Measurements from ENCODE around the gene PRSS56. TPM values are rescaled to one million over a fixed set of nuclear protein-coding genes. Genes with fewer than 3 reads are reported as not detected.

PRSS56 gene
- total and polyA plus RNA-seq, 2 of the 13 experiments (the other 11 are each of a cell fraction or from before 2014, with no cell fraction given), result not detected

DNA sequence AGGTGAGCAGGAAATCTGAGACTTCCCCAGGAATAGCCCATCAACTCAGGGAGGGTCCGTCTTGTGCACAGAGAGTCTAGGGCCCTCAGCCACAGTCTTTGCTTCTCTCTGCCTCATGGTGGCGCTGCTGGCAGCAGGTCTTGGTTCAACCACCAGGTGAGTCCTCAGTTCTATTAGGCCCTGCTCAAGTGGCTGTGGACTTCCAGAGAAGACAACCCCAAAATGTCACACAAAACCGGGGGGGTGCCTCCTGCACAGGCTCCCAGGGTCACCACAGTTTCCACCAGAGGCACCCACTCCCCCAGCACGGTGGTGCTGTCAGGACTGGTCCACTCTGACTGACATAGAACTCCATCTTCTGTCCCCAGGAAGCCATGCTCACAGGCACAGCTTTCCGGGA lies 16.9 kb downstream of the PRSS56 start (continued):
- TF ChIP-seq ZBTB7A (CRISPR knock-in tag; IDR thresholded peaks at IDR 0.05) (no peak), TOPORS (CRISPR knock-in tag; IDR thresholded peaks at IDR 0.05) (no peak), ZNF556 (CRISPR knock-in tag; IDR thresholded peaks at IDR 0.05; ENCODE audit: borderline replicate concordance) (no peak), ZNF839 (CRISPR knock-in tag; IDR thresholded peaks at IDR 0.05; ENCODE audit: borderline replicate concordance) (no peak), PAX8 (CRISPR knock-in tag; IDR thresholded peaks at IDR 0.05; ENCODE audit: borderline replicate concordance) (no peak), NCOA1 (CRISPR knock-in tag; IDR thresholded peaks at IDR 0.05) (no peak), RBM22 (optimal IDR thresholded peaks at IDR 0.05; ENCODE audit: low read length) (no peak), CREB1 (IDR thresholded peaks at IDR 0.05) (no peak), CREB1 (CRISPR knock-in tag; IDR thresholded peaks at IDR 0.05) (no peak), FOXC1 (CRISPR knock-in tag; IDR thresholded peaks at IDR 0.05; ENCODE audit: borderline replicate concordance) (0 out of 2 replicates have a peak, but pooled peaks have one; percentile 28), ZNF569 (CRISPR knock-in tag; IDR thresholded peaks at IDR 0.05; ENCODE audit: borderline replicate concordance) (no peak), MED1 (CRISPR knock-in tag; IDR thresholded peaks at IDR 0.05) (0 out of 2 replicates have a peak, but pooled peaks have one; percentile 18), ZNF557 (CRISPR knock-in tag; IDR thresholded peaks at IDR 0.05) (no peak), ZFY (CRISPR knock-in tag; IDR thresholded peaks at IDR 0.05) (0 out of 2 replicates have a peak, but pooled peaks have one; percentile 22), KLF9 (CRISPR knock-in tag; IDR thresholded peaks at IDR 0.05; ENCODE audit: low read depth) (no peak), ZFX (CRISPR knock-in tag; IDR thresholded peaks at IDR 0.05; ENCODE audit: low read depth) (peak; percentile 28; the same call in 1 of the 2 replicates), AGO2 (optimal IDR thresholded peaks at IDR 0.05; ENCODE audit: low read depth, low read length) (no peak), RAD21 (CRISPR knock-in tag; IDR thresholded peaks at IDR 0.05) (peak; percentile 32; the same call in 1 of the 2 replicates), AHR (CRISPR knock-in tag; IDR thresholded peaks at IDR 0.05) (no peak), HOXA9 (CRISPR knock-in tag; IDR thresholded peaks at IDR 0.05; ENCODE audit: borderline replicate concordance) (no peak), EZH2 (conservative IDR thresholded peaks at IDR 0.05; ENCODE audit: low read depth, low read length) (no peak)
- TF ChIP-seq, protein P1, sequence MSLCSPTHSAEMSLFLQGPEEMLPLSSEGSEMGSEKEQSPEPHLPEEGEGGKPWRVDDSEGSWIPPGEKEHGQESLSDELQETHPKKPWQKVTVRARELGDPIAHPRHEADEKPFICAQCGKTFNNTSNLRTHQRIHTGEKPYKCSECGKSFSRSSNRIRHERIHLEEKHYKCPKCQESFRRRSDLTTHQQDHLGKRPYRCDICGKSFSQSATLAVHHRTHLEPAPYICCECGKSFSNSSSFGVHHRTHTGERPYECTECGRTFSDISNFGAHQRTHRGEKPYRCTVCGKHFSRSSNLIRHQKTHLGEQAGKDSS (CRISPR knock-in tag; IDR thresholded peaks at IDR 0.05; ENCODE audit: borderline replicate concordance, low read depth), result peak; percentile 64; the same call in 1 of the 2 replicates
- TF ChIP-seq, protein P2, sequence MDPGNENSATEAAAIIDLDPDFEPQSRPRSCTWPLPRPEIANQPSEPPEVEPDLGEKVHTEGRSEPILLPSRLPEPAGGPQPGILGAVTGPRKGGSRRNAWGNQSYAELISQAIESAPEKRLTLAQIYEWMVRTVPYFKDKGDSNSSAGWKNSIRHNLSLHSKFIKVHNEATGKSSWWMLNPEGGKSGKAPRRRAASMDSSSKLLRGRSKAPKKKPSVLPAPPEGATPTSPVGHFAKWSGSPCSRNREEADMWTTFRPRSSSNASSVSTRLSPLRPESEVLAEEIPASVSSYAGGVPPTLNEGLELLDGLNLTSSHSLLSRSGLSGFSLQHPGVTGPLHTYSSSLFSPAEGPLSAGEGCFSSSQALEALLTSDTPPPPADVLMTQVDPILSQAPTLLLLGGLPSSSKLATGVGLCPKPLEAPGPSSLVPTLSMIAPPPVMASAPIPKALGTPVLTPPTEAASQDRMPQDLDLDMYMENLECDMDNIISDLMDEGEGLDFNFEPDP (CRISPR knock-in tag; conservative IDR thresholded peaks at IDR 0.05), result 0 out of 2 replicates have a peak, but pooled peaks have one; percentile 73
- TF ChIP-seq, protein P3, sequence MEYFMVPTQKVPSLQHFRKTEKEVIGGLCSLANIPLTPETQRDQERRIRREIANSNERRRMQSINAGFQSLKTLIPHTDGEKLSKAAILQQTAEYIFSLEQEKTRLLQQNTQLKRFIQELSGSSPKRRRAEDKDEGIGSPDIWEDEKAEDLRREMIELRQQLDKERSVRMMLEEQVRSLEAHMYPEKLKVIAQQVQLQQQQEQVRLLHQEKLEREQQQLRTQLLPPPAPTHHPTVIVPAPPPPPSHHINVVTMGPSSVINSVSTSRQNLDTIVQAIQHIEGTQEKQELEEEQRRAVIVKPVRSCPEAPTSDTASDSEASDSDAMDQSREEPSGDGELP (IDR thresholded peaks at IDR 0.05; ENCODE audit: borderline replicate concordance, low read depth), result no peak
- TF ChIP-seq, protein P4, sequence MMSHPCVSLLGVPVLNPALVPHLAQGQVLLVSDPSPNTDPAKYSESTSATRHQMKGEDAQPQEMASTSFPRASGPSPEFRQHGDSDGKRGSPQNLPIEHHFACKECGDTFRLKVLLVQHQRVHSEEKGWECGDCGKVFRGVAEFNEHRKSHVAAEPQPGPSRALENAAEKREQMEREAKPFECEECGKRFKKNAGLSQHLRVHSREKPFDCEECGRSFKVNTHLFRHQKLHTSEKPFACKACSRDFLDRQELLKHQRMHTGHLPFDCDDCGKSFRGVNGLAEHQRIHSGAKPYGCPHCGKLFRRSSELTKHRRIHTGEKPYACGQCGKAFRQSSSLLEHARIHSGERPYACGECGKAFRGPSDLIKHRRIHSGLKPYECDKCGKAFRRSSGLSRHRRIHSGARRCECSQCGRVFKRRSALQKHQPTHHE (CRISPR knock-in tag; IDR thresholded peaks at IDR 0.05; ENCODE audit: borderline replicate concordance), result no peak

Measured in HepG2 (cell line).